Measurements from ENCODE around the gene GDAP2. TPM values are rescaled to one million over a fixed set of nuclear protein-coding genes. Genes with fewer than 3 reads are reported as not detected.
"Not testable (repeated sequence)": the region's sequence is repeated elsewhere in the genome, so short reads cannot be mapped to it uniquely, and the experiment has no call there.

Gene GDAP2
- total and polyA plus RNA-seq, 2 of the 4 experiments (the other 2 are of a cell fraction) = 5.4 to 27.1 TPM

GRCh38 chr1:117846674-117847425, 82.6 kb downstream of the GDAP2 start:
- CTCF ChIA-PET = interaction anchor here (1.0 kb wide), 1 partner anchor 20 kb away, joined by 3 read pairs; no protein-coding TSS in a partner anchor
- DNase-seq = no peak

GRCh38 chr1:117844478-117844877, 84.9 kb downstream of the GDAP2 start:
- H3K9ac ChIP-seq (ENCODE audit: low read depth, low read length); H3K18ac ChIP-seq (ENCODE audit: low read depth, low read length); H3K4me2 ChIP-seq (ENCODE audit: low read depth, low read length); CTCF ChIA-PET; H4K91ac ChIP-seq (ENCODE audit: insufficient read depth, low read depth, low read length); POLR2A ChIA-PET (ENCODE audit: unreplicated experiment); H2BK5ac ChIP-seq (ENCODE audit: low read depth, low read length, poor library complexity, severe bottlenecking); H3K56ac ChIP-seq (ENCODE audit: extremely low read depth, insufficient read depth, low read length); intact Hi-C loops (cut with micrococcal nuclease); H2AK9ac ChIP-seq (replicated peaks; ENCODE audit: low read depth, low read length, poor library complexity); H2AK5ac ChIP-seq (ENCODE audit: low read depth, low read length); H4K5ac ChIP-seq (ENCODE audit: low read depth, low read length); dilution Hi-C loops (cut with HindIII; ENCODE audit: low sequenced_read_pairs, unreplicated experiment); H3K36me3 ChIP-seq (ENCODE audit: control insufficient read depth, insufficient read depth, low read length); H3K27me3 ChIP-seq (ENCODE audit: control insufficient read depth, insufficient read depth, low read length); DNase-seq; H4K8ac ChIP-seq (ENCODE audit: low read depth in 2 of 2, low read length in 2 of 2); H2AFZ ChIP-seq (replicated peaks; ENCODE audit: low read length, poor library complexity); H3K4ac ChIP-seq (ENCODE audit: low read depth, low read length); H4K20me1 ChIP-seq (ENCODE audit: insufficient read depth, low read length); H3K23ac ChIP-seq (ENCODE audit: low read depth, low read length); in situ Hi-C loops (cut with MboI; ENCODE audit: low sequenced_read_pairs); H3K4me3 ChIP-seq (ENCODE audit: insufficient read depth, low read depth, low read length); H3K9me3 ChIP-seq (ENCODE audit: control insufficient read depth, insufficient read depth, low read length); BruUV-seq (replicated peaks); H3K27ac ChIP-seq (ENCODE audit: insufficient read depth, low read length); H2BK15ac ChIP-seq (ENCODE audit: low read depth, low read length); H3K14ac ChIP-seq (replicated peaks; ENCODE audit: low read depth, low read length); H3K4me1 ChIP-seq (ENCODE audit: control insufficient read depth, insufficient read depth, low read length); ATAC-seq (ENCODE audit: low read depth): not testable (repeated sequence)
- Histone ChIP-seq H2BK20ac (ENCODE audit: low read depth, low read length) (peak overlapping the region; percentile 47; the same call in 1 of the 2 replicates), H3K79me1 (ENCODE audit: low read depth in 1 of 2, low read length in 2 of 2) (peaks cover 0 to 29% of the 10 kb centered on the region in 2 experiments; a peak in 2 of 4 replicates), H3K9me1 (ENCODE audit: insufficient read depth, low read length) (peaks cover 12% of the 10 kb centered on the region), H2BK120ac (ENCODE audit: low read depth, low read length) (peak overlapping the region; percentile 27; the same call in 1 of the 2 replicates)

More at GRCh38 chr1:117846674-117847425, 82.6 kb downstream of the GDAP2 start:
- ATAC-seq (ENCODE audit: low read depth) = no peak
- H3K36me3 ChIP-seq (ENCODE audit: control insufficient read depth, insufficient read depth, low read length) = no peaks in the 10 kb centered on the region
- no peak overlapping the region for H2AFZ ChIP-seq (replicated peaks; ENCODE audit: low read length, poor library complexity)
- BruUV-seq (replicated peaks) = no TSS peak
- POLR2A ChIA-PET (ENCODE audit: unreplicated experiment) = no interaction called here
- H3K4me1 ChIP-seq (ENCODE audit: control insufficient read depth, insufficient read depth, low read length) = peaks cover 7% of the 10 kb centered on the region; the same call in 1 of the 2 replicates
- H2BK5ac ChIP-seq (ENCODE audit: low read depth, low read length, poor library complexity, severe bottlenecking) = no peak overlapping the region
- H3K4me2 ChIP-seq (ENCODE audit: low read depth, low read length) = no peak overlapping the region
- in situ Hi-C loops (cut with MboI; ENCODE audit: low sequenced_read_pairs) (no loop called here), dilution Hi-C loops (cut with HindIII; ENCODE audit: low sequenced_read_pairs, unreplicated experiment) (no loop called here), intact Hi-C loops (cut with micrococcal nuclease) (no loop called here)
- peaks cover 0 to 15% of the 10 kb centered on the region in 2 experiments; a peak in 3 of 4 replicates for H3K79me1 ChIP-seq (ENCODE audit: low read depth in 1 of 2, low read length in 2 of 2)
- peak overlapping the region; percentile 51 for H2BK120ac ChIP-seq (ENCODE audit: low read depth, low read length)
- H3K4me3 ChIP-seq (ENCODE audit: insufficient read depth, low read depth, low read length) = no peak overlapping the region
- no peak overlapping the region for H3K27ac ChIP-seq (ENCODE audit: insufficient read depth, low read length)
- peak overlapping the region; percentile 75; the same call in 1 of the 2 replicates for H4K5ac ChIP-seq (ENCODE audit: low read depth, low read length)
- no peak overlapping the region for H3K9ac ChIP-seq (ENCODE audit: low read depth, low read length)
- H3K18ac ChIP-seq (ENCODE audit: low read depth, low read length) = peak overlapping the region; percentile 35; the same call in 1 of the 2 replicates
- H3K23ac ChIP-seq (ENCODE audit: low read depth, low read length) = peak overlapping the region; percentile 44; the same call in 1 of the 2 replicates
- TF ChIP-seq BHLHE40 (IDR thresholded peaks at IDR 0.05; ENCODE audit: low read depth, low read length) (no peak), POLR2A (IDR thresholded peaks at IDR 0.05; ENCODE audit: low read depth, low read length) (no peak), MXI1 (IDR thresholded peaks at IDR 0.05; ENCODE audit: borderline replicate concordance, low read depth, low read length) (no peak), RFX5 (IDR thresholded peaks at IDR 0.05; ENCODE audit: low read depth, low read length) (no peak), USF2 (IDR thresholded peaks at IDR 0.05; ENCODE audit: low read depth, low read length) (no peak), NFE2L2 (IDR thresholded peaks at IDR 0.05; ENCODE audit: low read depth, low read length) (no peak)
- peaks cover 7% of the 10 kb centered on the region; the same call in 1 of the 2 replicates for H3K9me1 ChIP-seq (ENCODE audit: insufficient read depth, low read length)
- H2BK20ac ChIP-seq (ENCODE audit: low read depth, low read length) = peak overlapping the region; percentile 75
- peak overlapping the region; percentile 16; the same call in 1 of the 2 replicates for H3K14ac ChIP-seq (replicated peaks; ENCODE audit: low read depth, low read length)
- peak overlapping the region; percentile 68 for H3K4ac ChIP-seq (ENCODE audit: low read depth, low read length)
- WGBS, 2 experiments (ENCODE audit: extremely low coverage in 2 of 2, insufficient read length in 1 of 2) = 89% methylated on average over 5 of the region's 7 CpGs; no CpG with 5 or more reads in 1 of the 2 experiments
- H2AK5ac ChIP-seq (ENCODE audit: low read depth, low read length) = peak overlapping the region; percentile 41
- no peak overlapping the region for H2AK9ac ChIP-seq (replicated peaks; ENCODE audit: low read depth, low read length, poor library complexity)
- H4K91ac ChIP-seq (ENCODE audit: insufficient read depth, low read depth, low read length) = 0 out of 2 replicates have a peak overlapping the region, but pooled peaks have one; percentile 58
- H3K27me3 ChIP-seq (ENCODE audit: control insufficient read depth, insufficient read depth, low read length) = no peaks in the 10 kb centered on the region
- H4K8ac ChIP-seq (ENCODE audit: low read depth in 2 of 2, low read length in 2 of 2) = peak overlapping the region in 1 of 2 experiments; percentile 31; a peak in 1 of 4 replicates
- no peak overlapping the region; the same call in 2 of the 3 replicates for H2BK15ac ChIP-seq (ENCODE audit: low read depth, low read length)
- H3K9me3 ChIP-seq (ENCODE audit: control insufficient read depth, insufficient read depth, low read length) = peaks cover 7% of the 10 kb centered on the region; the same call in 1 of the 2 replicates
- no peak overlapping the region for H3K56ac ChIP-seq (ENCODE audit: extremely low read depth, insufficient read depth, low read length)
- H4K20me1 ChIP-seq (ENCODE audit: insufficient read depth, low read length) = no peaks in the 10 kb centered on the region
